HepG2 (cell line): Measurements from ENCODE around the gene PRRC2A. TPM values are rescaled to one million over a fixed set of nuclear protein-coding genes. Genes with fewer than 3 reads are reported as not detected.

Experiments
- ASH2L ChIP-seq: fragments of 300-600, 200-600 bp; sonication (generic); IDR thresholded peaks from 2 replicates; pipeline ENCODE4 v1.7.0; 2017; ENCODE audit warnings: low read depth, mild to moderate bottlenecking, moderate library complexity, mixed read lengths, low read length; ENCODE audit not compliant: insufficient read length
- CAMTA2 ChIP-seq: sonication (generic); formaldehyde crosslinking; IDR thresholded peaks from 2 replicates; pipeline ENCODE4 v1.4.0; 2020; ENCODE audit warnings: mild to moderate bottlenecking, missing genetic modification reagents, borderline replicate concordance
- CCAR2 ChIP-seq: fragments of 200-400 bp; formaldehyde crosslinking; optimal IDR thresholded peaks from 2 replicates; pipeline ENCODE3; 2018; ENCODE audit warnings: low read depth, mild to moderate bottlenecking, low read length, moderate library complexity
- FLYWCH1 ChIP-seq: sonication (generic); formaldehyde crosslinking; IDR thresholded peaks from 2 replicates; pipeline ENCODE4 v1.8.1; 2023; ENCODE audit warnings: mild to moderate bottlenecking, missing genetic modification reagents
- FOXC1 ChIP-seq: sonication (generic); formaldehyde crosslinking; IDR thresholded peaks from 2 replicates; pipeline ENCODE4 v1.8.0; 2022; ENCODE audit warnings: mild to moderate bottlenecking, missing genetic modification reagents, borderline replicate concordance
- GLMP ChIP-seq: sonication (generic); formaldehyde crosslinking; IDR thresholded peaks from 2 replicates; pipeline ENCODE4 v1.9.0; 2021; ENCODE audit warnings: missing genetic modification reagents, mild to moderate bottlenecking, borderline replicate concordance
- MTF1 ChIP-seq: sonication (generic); formaldehyde crosslinking; IDR thresholded peaks from 2 replicates; pipeline ENCODE4 v1.5.0; 2020; ENCODE audit warnings: missing genetic modification reagents
- NCOA2 ChIP-seq: sonication (generic); formaldehyde crosslinking; IDR thresholded peaks from 2 replicates; pipeline ENCODE4 v1.8.0; 2022; ENCODE audit warnings: inconsistent platforms
- NCOA5 ChIP-seq: sonication (generic); formaldehyde crosslinking; IDR thresholded peaks from 2 replicates; pipeline ENCODE4 v1.4.0; 2020; ENCODE audit warnings: missing genetic modification reagents
- REL ChIP-seq: sonication (generic); formaldehyde crosslinking; conservative IDR thresholded peaks from 2 replicates; pipeline ENCODE4 v1.8.0; 2022; ENCODE audit warnings: mild to moderate bottlenecking, missing genetic modification reagents, moderate library complexity
- SNAI1 ChIP-seq: sonication (generic); formaldehyde crosslinking; IDR thresholded peaks from 2 replicates; pipeline ENCODE4 v1.5.0; 2020; ENCODE audit warnings: mild to moderate bottlenecking, missing genetic modification reagents, borderline replicate concordance
- USF2 ChIP-seq, 2 experiments: sonication (generic) in 1 of 2; formaldehyde crosslinking in 1 of 2; IDR thresholded peaks; 2 replicates each; pipeline versions ENCODE4 v1.5.1 to v1.6.1; 2011 to 2020; ENCODE audit warnings: borderline replicate concordance in 1 of 2, low read depth in 1 of 2, low read length in 1 of 2, mild to moderate bottlenecking in 1 of 2, missing genetic modification reagents in 1 of 2, moderate library complexity in 1 of 2
- ZBTB7A ChIP-seq: sonication (generic); formaldehyde crosslinking; IDR thresholded peaks from 2 replicates; pipeline ENCODE4 v1.8.0; 2022; ENCODE audit warnings: mild to moderate bottlenecking, missing genetic modification reagents
- ZBTB7B ChIP-seq: sonication (generic); formaldehyde crosslinking; IDR thresholded peaks from 2 replicates; pipeline ENCODE4 v1.4.0; 2020; ENCODE audit warnings: missing genetic modification reagents
- ZNF136 ChIP-seq: sonication (generic); formaldehyde crosslinking; IDR thresholded peaks from 2 replicates; pipeline ENCODE4 v1.8.1; 2022; ENCODE audit warnings: low read depth, mild to moderate bottlenecking, moderate library complexity, missing genetic modification reagents
- ZNF282 ChIP-seq: fragments of 450-650 bp; IDR thresholded peaks from 2 replicates; pipeline ENCODE4 v1.6.1; 2018; ENCODE audit not compliant: partially characterized antibody
- ZNF292 ChIP-seq: sonication (generic); formaldehyde crosslinking; IDR thresholded peaks from 2 replicates; pipeline ENCODE4 v1.8.1; 2022; ENCODE audit warnings: mild to moderate bottlenecking, low read depth, missing genetic modification reagents, borderline replicate concordance
- ZNF460 ChIP-seq: sonication (generic); formaldehyde crosslinking; IDR thresholded peaks from 2 replicates; pipeline ENCODE4 v1.5.1; 2020; ENCODE audit warnings: missing genetic modification reagents, mild to moderate bottlenecking, borderline replicate concordance
- ZNF75D ChIP-seq: sonication (generic); formaldehyde crosslinking; IDR thresholded peaks from 2 replicates; pipeline ENCODE4 v1.8.1; 2023; ENCODE audit warnings: missing genetic modification reagents, mild to moderate bottlenecking, borderline replicate concordance
- polyA plus RNA-seq, 8 experiments: library from polyadenylated mRNA; depleted of rRNA in 3 of 8; stranded (reverse) in 7 of 8; unstranded in 1 of 8; fragments of >200 nt; fragmentation: Illumina TruSeq in 4 of 8; extraction: Trizol in 4 of 8; gene quantifications; 2 replicates each; pipeline versions ENCODE4 v1.2.1 to v1.2.3, GENCODE V29; 2011 to 2016; ENCODE audit warnings: low read depth in 4 of 8, missing spikeins in 1 of 8, mixed read lengths in 1 of 8; ENCODE audit not compliant: insufficient read depth in 1 of 8
- total RNA-seq, 5 experiments: library from RNA; depleted of rRNA; stranded (reverse); fragments of >200 nt; fragmentation: Illumina TruSeq; extraction: Trizol; gene quantifications; 2 replicates each; pipeline ENCODE4 v1.2.3, GENCODE V29; 2016; ENCODE audit warnings: low read depth in 1 of 5
- TF ChIP-seq, protein P1 (sequence below): sonication (generic); formaldehyde crosslinking; IDR thresholded peaks from 2 replicates; pipeline ENCODE4 v1.5.1; 2020; ENCODE audit warnings: mild to moderate bottlenecking, missing genetic modification reagents, borderline replicate concordance

PRRC2A gene
- total and polyA plus RNA-seq, 2 of the 13 experiments (the other 11 are each of a cell fraction or from before 2014, with no cell fraction given) = 38.9 to 47.4 TPM

DNA sequence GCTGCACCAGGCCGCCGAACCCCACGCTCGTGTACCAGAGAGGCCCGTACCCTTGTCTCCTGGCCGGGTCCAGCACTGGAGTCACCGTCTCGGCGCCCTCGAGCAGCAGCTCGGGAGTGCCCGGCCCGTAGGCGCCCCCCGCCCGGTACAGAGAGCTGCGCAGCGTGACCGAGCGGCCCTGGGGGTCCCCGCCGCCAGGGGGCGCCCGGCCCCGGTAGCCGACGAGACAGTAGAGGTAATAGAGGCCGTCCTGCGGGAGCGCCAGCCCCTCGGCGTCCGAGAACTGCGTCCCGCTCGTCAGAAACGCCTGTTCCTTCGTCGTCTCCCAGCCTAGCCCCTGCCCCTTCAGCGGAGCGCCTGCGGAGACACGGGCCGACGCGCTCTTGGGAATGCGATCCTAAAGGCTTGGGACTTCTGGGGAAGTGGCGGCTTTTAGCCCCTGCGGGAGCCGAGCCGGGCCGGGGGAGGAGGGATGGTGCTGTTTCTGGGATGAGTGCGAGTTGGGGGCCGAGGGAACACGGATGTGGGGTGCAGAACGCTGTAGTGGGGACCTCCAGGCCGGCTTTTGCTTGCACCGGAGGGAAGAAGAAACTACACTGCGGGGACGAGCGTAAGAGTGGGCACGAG is 39.6 kb upstream of the PRRC2A start (continued):
- TF ChIP-seq ASH2L (no peak), NCOA2 (no peak; the same call in 1 of the 2 replicates), ZNF136 (no peak), NCOA5 (no peak), SNAI1 (CRISPR knock-in tag) (0 out of 2 replicates have a peak, but pooled peaks have one; percentile 41), FLYWCH1 (no peak), MTF1 (CRISPR knock-in tag) (no peak), CAMTA2 (CRISPR knock-in tag) (no peak; the same call in 1 of the 2 replicates), ZBTB7A (CRISPR knock-in tag) (peak; percentile 71; the same call in 1 of the 2 replicates), ZNF75D (CRISPR knock-in tag) (no peak), USF2 (IDR thresholded peaks at IDR 0.05; ENCODE audit: low read depth, low read length) (no peak), USF2 (CRISPR knock-in tag; IDR thresholded peaks at IDR 0.05; ENCODE audit: borderline replicate concordance) (no peak), CCAR2 (no peak), GLMP (no peak), REL (CRISPR knock-in tag) (0 out of 2 replicates have a peak, but pooled peaks have one; percentile 64), ZNF292 (CRISPR knock-in tag) (peak; percentile 29; the same call in 1 of the 2 replicates), FOXC1 (peak; percentile 94), ZNF460 (CRISPR knock-in tag) (no peak), ZBTB7B (peak; percentile 99), ZNF282 (no peak)
- TF ChIP-seq, protein P1, sequence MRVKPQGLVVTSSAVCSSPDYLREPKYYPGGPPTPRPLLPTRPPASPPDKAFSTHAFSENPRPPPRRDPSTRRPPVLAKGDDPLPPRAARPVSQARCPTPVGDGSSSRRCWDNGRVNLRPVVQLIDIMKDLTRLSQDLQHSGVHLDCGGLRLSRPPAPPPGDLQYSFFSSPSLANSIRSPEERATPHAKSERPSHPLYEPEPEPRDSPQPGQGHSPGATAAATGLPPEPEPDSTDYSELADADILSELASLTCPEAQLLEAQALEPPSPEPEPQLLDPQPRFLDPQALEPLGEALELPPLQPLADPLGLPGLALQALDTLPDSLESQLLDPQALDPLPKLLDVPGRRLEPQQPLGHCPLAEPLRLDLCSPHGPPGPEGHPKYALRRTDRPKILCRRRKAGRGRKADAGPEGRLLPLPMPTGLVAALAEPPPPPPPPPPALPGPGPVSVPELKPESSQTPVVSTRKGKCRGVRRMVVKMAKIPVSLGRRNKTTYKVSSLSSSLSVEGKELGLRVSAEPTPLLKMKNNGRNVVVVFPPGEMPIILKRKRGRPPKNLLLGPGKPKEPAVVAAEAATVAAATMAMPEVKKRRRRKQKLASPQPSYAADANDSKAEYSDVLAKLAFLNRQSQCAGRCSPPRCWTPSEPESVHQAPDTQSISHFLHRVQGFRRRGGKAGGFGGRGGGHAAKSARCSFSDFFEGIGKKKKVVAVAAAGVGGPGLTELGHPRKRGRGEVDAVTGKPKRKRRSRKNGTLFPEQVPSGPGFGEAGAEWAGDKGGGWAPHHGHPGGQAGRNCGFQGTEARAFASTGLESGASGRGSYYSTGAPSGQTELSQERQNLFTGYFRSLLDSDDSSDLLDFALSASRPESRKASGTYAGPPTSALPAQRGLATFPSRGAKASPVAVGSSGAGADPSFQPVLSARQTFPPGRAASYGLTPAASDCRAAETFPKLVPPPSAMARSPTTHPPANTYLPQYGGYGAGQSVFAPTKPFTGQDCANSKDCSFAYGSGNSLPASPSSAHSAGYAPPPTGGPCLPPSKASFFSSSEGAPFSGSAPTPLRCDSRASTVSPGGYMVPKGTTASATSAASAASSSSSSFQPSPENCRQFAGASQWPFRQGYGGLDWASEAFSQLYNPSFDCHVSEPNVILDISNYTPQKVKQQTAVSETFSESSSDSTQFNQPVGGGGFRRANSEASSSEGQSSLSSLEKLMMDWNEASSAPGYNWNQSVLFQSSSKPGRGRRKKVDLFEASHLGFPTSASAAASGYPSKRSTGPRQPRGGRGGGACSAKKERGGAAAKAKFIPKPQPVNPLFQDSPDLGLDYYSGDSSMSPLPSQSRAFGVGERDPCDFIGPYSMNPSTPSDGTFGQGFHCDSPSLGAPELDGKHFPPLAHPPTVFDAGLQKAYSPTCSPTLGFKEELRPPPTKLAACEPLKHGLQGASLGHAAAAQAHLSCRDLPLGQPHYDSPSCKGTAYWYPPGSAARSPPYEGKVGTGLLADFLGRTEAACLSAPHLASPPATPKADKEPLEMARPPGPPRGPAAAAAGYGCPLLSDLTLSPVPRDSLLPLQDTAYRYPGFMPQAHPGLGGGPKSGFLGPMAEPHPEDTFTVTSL (CRISPR knock-in tag) = no peak
